Medulla oblongata (tissue), 1 donor: ENCODE data around the gene SFXN5.

Source experiments
- DNase-seq: peaks from one replicate; pipeline ENCODE4 v3.0.0-alpha.2; 2015; ENCODE audit errors: extremely low spot score

The SFXN5 gene

DNA sequence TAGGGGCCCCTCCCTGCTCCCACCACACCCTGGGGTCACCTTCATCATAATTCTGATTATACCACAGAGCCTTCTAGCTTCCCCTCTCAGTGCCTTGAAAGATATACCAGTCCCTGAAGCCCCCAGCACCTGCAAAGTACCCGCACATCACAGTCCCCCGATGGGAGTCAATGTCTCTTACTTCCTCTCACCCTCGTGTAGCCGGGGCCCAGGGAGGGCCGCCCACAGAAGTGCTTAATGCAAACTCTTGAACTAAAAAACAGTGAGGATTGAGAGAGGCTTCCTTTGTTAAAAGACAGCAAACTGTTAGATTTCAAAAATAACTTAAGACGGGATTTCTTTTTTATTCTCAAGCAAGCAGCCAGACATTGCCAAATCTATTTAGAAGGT, 76.5 kb downstream of the SFXN5 start:
- no peak for DNase-seq

DNA sequence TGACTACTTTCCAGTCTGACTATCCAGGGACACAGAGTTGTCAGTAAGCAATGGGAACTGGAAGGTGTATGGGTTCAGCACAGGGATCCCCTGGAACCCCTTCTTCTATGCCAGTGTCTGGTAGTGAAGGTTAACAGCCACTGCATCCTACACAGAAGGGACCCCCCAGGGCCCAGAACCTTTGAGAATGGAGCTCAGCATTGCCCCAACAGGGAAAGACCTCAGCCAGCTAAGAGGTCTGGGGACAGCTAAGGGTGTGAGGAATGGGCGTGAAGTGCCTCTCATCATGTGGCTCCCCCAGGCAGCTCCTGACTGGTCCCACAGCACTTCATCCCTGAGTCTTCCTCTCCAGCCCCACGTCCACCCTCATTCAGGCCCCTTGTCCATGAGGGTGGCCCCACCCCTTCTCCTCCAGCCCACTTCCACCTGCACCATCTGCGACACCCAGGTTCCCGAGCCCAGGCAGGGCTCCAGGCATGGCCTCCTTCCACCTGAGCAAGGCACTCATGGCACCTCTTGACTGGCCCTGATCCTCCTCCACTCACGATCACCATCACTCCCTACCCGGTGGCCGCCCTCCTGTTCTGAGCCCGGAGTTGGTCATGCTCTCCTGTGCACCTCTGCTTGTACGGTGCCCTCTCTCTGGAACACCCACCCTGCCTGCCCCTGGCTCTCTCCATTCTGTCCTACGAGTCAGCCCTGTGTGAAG, 77.1 kb downstream of the SFXN5 start:
- no peak for DNase-seq

DNA sequence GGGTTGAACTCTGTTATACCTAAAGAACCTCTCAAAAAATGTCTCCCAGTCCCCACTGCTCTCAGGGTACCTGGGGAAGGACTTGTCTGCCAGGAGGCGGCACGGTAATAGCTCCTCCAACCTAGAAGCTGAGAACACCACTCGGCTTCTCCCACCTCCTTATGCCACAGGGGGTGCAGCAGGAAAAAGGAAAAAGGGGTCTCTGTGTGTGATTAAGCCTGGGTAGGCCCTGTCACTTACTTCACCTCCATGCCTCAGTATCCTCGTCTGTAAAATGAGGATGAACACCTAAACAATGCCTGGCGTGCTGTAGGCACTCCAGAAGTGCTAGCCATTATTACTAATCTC, 77.6 kb downstream of the SFXN5 start:
- DNase-seq = no peak

DNA sequence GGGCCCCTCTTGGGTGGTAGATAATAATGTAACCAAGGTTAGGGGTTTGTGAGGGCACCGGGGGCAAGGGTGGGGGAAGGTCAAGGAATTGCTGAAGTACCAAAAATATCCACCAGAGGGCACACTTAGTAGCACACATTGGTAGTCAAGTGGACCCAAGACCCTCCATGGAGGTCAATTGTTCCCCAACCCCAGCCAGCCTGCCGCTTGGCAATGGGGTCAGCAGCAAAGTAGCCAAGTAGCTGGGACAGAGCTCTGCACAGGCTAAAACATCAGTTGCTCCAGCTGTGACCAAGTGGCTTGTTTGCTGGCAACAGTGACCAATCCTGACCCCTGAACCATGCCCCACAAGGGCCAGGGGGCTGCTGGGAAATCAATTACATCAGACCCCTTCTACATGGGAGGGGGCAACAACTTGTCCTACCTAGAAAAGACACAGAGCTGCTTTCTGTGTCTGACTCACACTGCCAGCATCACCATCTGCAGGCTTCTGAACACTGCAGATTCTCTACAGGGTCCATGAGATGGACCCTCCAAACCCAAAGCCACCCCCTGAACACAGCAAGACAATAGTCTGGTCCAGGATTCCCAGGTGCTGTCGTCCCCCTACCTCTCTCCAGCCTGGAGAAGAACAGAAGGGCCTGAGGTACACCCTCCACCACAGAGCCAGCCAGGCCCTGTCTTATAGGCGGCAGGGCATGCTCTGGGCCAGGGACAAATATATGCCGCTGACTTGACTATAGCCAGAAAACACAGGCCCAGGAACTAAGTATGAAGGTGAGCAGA, 78.2 kb downstream of the SFXN5 start:
- peak; percentile 59 for DNase-seq

DNA sequence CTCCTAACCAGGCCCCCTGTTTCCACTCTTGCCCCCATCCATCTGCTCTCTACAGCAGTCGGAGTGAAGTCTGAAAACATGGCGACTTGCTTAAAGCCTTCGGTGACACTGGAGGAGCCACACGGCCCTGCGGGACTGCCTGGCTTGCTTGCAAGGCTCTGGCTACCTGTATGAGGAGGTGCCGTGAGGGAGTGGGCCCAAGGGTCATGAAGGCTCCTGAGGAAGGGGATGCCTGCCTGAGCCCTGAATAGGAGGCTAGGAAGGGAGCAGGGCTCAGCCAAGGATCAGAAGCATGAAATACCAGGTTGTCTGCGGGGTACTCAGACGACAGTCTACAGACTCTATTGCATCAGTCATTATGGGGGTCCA, 78.8 kb downstream of the SFXN5 start:
- no peak for DNase-seq

DNA sequence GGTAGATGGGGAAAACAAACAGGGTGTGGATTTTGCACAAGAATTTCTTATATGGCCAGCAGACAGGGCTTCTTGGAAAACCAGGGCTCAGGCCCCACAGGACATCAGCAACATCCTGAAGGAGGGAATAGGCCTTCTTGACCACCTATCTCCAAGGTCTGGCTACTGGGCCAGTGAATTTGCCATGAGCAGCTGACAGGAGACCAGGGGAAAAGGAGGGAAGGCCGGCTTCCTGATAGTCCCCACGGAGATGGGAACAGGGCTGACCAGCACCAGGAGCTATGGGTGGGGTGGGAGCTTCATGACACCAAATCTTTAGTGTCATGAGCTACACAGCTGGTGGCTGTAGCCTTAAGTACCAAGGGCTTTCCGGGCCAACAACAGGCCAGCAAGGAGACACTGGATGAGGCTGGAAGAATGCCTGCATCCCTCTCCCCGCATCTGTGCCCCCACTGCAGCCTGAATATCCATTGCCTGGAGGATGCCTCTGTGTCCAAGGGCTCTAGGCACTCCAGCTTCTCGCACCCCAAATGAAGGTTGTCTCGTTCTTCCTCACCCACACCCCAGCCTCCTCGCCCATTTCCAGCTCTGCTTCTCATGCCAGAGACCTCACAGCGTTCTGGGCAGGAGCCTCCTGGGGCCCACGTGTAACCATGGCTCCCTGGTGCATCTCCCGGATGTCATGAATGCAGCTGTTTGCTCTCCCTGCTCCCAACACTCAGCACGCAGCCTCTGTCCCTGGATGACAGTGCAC, 79.4 kb downstream of the SFXN5 start:
- no peak for DNase-seq

DNA sequence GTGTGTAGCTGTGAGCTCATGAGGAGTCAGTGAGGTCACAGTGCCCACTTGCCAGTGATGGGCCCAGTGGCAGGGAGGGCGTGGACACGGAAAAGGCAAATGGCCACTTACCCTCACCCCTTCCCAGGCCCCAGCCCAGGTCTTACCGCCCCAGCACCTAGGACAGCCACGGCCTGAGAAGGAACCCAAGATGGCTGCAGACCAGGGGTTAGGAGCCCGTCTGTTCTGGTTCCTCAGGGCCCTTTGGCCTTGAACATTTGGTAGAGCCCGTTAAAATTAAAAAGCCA, 80.1 kb downstream of the SFXN5 start:
- DNase-seq = no peak

DNA sequence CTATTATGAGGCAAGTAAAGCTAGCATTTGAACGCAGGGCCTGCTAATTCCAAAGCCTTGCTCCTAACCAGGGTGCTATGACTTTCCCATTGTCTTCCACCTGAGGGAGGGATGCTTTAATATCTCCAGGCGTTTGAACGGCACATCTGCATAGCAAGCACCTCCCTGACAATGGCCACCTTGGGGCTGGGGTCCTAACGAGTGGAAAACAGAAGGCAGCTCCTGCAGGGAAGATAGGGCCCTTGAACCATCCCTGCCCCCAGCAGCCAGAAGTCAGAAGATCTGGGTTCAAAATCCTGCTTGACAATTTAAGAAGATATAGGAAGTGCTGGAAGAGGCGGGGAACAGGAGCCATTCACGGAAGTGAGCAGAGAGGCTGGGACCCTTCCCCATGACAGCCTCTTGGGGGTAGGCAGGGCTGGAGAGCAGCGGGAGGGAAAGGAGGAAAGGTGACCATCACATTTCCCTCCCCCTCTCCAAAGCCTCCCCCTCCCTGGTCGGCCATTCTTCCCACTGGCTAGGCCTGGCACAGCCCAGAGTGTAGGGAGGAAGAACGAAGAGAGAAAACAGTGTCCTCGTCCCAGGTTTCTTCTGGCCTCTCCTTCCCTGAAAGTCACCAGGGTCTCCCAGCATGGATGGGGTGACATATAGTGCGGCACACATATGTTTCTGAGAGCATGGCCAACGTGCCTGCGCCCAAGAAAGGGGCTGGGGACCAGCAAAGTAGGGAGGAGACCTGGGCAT, 80.6 kb downstream of the SFXN5 start:
- DNase-seq = no peak

DNA sequence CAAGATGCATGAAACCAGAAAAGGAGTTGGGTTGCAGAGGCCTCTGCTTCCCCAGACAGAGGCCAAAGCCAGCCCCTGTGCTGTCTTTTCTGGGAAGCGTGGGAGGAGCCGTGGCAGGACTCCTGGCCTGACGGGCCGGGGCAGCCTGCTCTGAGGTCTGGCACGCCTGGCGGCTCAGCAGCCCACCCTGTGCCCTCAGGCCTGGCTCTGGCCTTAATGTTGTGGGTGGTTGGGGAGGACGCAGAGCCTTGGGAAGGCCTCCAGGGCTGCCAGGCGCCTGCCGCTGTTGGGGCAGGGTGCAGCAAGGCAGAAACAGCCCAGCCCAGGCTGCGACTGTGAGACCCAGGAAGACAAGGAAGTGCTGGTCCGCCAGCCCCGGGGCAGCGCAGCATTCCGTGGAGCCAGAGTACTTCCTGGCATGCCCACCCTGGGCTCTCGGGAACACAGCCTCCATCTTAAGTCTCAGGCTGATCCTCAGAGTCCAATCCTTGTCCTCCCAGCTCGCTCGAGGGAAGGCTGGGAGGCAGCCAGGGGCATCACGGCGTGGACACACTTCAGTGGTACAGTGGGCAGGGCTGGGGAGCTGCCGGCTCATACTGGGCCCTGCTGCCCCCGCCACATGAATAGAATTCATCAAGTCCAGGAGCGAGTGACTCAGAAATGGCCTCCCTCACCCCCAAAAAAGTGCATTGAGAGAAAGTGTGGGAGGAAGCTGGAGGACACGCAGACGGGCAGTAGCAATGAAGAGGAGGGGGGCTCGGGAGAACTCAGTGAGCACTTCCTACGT, 81.5 kb downstream of the SFXN5 start:
- peak; percentile 59 for DNase-seq

DNA sequence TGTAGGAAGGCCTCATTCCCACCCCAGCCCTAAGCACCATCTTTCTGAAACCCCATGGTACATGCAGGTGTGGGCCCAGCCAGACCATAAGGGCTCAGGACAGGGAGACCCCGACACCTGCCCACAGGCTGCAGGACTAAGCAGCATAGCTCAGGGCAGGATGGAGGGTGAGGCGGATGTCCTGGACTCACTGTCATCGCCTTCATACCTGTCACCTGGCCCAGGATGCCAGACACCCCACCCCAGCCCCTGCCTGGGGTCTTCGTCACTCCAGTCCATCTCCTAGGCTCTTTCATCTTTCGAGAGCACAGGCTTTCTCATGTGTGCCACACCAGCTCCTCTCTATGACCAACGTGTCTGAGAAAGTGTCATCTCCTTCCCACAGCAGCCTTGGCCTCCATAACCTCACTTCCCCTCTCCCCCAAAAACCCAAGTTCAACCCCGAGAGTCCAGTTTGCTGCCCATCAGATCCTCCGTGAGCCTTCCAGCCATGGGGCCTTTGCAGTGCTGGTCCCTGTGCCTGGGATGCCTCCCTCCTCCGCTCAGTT, 82.7 kb downstream of the SFXN5 start:
- DNase-seq = no peak

DNA sequence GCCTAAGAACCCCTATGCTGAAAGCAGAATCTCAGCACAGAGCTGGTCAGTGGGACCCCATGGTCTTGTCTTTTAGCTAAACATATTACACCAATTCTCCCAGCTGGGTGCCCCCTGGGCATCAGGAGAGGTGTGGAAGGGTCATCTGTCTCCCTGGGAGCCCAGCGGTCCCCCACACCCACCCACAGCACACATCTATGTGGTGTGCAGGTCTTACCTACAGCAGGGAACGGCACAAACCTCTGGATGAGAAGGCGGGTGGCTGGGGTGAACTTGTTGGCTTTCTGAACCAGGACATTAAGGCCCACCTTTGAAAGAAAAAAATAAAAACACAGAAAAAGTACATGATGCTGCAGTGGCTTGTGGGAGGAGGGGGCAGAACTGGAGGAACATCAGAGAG, 83.5 kb downstream of the SFXN5 start:
- DNase-seq = no peak

DNA sequence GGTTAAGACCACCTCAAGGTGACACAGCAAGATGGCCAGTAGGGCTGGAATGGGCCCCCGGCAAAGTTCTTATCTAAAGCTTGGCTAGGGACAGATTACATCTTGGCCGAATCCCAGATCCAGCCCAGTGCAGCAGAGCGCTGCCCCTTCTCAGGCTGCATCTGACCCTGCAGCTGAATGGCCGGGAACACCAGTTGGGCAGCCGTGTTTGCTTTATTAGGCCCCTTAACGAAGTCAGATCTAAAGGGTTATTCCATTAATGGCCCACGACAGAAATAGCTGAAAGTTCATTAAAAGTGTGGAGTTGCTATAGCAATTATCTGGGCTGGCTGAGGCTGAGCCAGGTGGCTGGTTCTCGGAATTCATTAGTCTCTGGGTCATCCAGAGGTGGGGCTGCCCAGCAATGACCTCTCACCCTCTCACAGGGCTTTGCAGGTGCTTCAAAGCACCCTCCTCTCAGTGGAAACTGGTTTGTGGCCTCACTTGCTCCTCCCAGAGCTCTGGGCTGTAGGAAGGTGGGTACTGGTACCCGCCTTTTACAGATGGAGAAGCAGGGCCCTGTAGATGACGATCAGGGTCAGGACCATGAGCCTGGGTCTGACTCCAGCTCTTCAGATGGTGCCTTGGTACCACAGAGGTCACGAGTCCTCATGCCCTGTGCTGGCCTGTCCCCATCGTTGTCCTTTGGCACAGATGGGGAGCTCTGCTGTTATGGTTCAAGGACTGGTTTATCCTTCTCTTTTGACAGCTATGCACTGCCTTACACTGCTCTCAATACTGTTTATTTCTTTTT, 85.4 kb downstream of the SFXN5 start:
- DNase-seq = no peak

DNA sequence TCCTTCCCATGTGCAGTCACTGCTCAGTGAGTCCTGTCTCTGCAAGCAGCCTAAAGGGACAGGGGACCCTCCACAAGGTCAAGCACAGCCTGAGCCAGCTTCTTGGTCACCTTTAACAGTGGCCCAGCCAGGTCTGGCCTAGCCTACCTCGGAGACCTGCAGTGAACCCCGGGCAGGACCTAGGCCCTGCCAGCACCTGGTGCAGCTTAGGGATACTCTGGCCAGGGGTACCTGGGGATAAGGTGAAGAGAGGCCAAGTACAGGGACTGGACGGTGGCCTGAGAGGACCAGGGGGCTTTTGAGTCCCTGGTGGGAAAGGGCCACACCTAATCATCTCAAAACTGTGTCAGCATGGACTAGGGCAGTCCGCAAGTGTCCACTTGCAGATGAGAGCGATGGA, 86.4 kb downstream of the SFXN5 start:
- DNase-seq = no peak

DNA sequence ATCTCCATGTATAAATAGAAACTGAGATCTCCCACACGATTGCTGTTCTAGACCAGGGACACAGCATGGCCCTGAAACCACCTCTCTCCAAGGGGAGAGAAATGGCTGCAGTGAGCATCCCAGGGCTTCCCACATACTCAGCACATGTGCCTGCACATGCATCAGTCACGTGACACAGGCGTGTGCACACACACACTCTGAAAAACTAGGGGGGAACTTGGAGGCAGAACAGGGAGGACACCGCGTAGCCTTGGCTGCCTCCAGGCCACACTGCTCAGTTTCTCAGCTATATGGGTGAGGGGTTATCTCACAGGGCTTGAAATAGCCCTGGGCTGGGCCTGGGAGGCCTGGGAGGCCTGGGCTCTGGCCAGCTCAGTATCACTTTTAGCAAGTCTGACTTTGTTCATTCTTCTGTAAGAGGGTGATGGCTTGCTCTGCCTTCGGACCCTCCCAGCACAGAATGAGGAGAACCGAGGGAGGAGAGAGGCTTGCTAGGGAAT, 87.3 kb downstream of the SFXN5 start:
- DNase-seq = no peak

DNA sequence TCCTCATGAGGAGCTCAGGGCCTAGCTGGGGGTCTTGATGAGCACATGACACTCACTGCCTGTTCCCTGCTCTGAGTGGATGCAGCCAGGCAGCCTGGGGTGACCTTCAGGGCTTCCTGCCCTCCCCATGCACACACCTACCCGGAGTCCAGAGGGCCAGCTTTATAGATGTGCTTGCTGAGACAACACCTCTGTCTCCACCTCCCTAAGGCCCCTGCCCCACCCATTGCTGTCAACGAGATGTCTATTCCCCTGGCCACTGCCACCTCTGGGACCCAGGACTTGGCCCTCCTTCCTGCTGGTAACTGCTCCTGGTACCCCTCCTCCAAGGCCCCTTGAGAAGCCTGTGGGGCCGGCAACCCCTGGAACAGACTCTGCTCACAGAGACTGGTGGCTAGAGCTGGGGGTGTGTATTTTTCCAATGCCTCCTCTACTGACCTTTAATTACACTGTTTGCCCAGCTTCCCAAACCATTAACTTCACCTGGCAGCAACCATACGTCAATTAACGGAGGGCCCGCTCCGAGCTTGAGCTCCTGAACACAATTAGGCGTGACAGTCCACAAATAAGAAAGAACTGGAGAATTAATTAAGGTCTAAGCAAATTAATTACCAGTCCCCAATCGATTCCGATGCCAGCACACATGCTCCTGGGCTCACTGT, 87.9 kb downstream of the SFXN5 start:
- DNase-seq = no peak

DNA sequence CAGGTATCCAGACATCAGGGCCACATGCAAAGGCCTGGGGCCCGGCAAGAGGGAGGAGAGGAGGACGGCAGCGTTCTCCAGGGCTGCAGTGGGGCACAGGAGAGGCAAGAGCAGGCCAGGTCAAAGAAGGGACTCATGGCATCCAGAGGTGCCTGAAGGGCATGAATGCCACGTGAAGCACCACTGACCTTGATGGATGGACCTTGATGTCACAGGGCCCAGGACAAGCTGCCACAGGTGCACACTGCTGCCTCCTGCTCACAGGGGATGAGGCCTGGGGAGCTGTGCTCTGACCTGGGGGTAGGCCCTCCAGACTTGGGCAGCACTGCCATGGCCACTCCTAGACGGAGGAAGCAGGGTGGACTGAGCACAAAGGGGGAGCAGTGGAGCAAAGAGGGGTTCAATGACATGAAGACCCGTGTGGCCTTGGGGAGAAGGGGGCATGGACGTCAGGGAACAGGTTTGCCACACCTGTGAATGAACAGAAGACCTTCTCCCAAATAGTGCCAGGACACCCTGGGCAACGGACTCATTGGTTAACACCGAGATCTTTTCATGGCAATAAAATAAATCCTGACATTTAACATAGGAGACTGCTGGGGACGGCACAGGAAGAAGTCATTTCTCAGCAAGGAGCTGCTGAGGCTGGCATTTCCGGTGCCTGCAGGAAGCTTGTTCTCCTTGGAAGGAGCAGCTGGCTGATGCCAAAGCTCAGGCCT, 88.6 kb downstream of the SFXN5 start:
- DNase-seq = no peak

DNA sequence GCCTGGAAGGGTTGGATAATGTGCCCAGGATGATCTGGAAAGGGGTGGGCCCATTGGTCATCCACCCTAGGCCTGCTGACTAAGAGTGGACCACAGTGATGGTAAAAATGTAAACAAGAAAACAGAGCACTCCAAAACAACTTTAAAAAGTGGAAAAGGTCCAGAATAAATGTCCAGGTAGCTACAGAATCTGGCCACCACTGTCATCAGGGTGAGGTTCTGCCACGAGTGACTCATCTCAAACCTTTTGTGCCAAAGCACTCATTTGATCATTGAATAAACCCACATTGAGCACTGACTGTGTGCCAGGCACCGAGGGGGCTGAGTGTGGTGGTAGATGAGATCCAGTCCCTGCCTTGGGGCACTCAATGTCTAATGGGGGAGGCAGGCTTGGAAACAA, 89.3 kb downstream of the SFXN5 start:
- no peak for DNase-seq

DNA sequence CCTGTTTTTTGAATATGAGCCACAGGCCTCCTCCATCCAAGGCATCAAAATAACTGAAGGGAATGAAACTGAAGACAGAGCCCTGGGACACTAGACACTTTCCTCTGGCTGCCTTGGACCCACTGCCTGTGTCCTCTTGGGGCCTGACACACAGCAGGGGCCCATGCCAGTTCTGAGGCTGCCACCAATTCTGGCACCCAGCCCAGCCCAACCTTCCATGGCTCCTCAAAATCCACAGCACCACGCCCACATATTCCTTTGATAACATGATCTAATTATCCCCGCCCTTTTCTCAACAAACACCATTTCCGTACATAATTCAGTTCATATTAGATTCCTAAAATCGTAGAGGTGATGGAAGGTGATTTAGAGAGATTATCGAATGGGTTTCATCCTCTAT, 90.0 kb downstream of the SFXN5 start:
- DNase-seq = no peak

DNA sequence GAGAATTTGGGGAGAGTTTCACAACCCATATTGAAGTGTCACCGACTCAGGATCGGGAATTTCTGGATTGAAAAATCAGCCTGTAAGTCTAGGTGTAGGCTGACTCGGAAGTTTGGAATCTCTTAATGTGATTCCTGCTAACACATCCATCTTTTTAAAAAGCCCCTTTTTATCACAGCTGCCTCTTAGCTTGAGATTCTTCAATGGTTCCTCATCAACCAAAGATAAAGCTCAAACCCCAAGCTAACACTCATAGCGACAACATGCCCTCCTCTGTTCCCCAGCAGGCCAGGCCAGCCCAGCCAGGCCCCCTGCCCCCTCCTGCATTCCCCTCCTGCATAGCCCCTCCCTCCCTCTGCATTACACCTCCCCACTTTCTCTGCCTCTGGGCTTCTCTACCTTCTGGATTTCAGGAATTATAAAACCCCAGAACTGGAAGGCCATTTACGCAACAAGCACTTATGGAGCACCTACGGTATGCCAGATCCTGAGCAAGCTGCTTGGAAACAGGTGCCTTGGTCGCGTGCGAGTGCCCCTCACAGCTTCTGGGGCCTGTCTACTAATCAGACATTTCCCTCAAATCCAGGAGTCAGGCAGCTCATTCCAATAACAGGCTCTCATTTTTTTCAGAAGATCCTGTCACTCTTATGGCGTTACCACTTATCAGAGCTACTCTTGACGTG, 90.8 kb downstream of the SFXN5 start:
- no peak for DNase-seq
